HG02642 (cell line): ENCODE results near the gene NONO.
"Not testable (repeated sequence)": the region's sequence is repeated elsewhere in the genome, so short reads cannot be mapped to it uniquely, and the experiment has no call there.

Experiments used
- ATAC-seq: cut with Tn5 transposase; IDR thresholded peaks from one replicate; pipeline ENCODE4 v1.9.1; 2021; ENCODE audit warnings: mild to moderate bottlenecking; ENCODE audit not compliant: unreplicated experiment, poor library complexity

The NONO gene, protein sequence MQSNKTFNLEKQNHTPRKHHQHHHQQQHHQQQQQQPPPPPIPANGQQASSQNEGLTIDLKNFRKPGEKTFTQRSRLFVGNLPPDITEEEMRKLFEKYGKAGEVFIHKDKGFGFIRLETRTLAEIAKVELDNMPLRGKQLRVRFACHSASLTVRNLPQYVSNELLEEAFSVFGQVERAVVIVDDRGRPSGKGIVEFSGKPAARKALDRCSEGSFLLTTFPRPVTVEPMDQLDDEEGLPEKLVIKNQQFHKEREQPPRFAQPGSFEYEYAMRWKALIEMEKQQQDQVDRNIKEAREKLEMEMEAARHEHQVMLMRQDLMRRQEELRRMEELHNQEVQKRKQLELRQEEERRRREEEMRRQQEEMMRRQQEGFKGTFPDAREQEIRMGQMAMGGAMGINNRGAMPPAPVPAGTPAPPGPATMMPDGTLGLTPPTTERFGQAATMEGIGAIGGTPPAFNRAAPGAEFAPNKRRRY

DNA sequence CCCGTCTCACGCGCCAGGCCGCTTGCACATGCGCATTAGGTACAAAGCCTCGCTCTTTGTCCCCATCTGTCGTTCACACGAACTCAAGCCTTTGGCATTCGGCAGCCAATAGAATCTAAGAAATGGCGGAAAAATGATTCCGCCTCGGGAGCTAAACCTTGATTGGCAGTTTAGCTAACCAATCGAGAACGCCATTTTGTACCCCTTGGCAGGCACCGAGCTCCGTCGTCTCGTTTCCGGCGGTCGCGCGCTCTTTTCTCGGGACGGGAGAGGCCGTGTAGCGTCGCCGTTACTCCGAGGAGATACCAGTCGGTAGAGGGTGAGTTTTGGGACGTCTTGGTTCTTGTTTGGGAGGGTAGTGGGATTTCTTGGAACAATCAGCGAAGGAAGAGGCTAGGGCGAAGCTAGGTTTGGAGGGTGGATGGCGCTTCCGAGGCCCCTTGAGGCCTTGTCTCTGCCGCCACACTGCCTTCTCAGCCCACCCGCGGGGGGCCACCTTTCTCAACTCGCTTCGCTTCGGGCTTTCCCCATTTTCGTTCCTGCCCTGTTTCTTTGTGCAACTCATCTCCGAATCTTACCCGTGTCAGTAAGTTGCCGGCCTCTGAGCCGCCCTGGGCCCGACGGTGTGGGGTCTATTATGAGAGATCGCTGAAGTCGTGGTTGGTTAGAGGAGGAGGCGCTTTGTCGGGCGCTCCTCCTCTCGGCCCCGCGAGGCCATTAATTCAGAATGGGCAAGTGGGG lies at the start of gene NONO:
Gene NONO, plus strand, starts transcription at position 233 of the 741 bp plus-strand sequence. CDS start 7,003 bp downstream, outside the sequence.
- ATAC-seq: peak; percentile 92

DNA sequence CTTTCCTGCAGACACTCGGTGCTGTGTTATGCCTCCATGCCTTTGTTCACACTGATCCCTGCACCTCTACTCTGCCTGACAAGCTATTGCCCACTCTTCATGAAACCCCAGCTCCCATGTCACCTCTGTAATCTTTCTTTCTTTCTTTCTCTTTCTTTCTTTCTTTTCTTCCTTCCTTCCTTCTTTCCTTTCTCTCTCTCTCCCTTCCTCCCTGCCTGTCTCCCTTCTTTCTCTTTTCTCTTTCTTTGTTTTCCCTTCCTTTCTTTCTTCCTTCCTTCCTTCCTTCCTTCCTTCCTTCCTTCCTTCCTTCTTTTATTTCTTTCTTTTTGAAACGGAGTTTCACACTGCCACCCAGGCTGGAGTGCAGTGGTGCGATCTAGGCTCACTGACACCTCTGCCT lies 48.0 kb upstream of the NONO start:
- no peak for ATAC-seq

DNA sequence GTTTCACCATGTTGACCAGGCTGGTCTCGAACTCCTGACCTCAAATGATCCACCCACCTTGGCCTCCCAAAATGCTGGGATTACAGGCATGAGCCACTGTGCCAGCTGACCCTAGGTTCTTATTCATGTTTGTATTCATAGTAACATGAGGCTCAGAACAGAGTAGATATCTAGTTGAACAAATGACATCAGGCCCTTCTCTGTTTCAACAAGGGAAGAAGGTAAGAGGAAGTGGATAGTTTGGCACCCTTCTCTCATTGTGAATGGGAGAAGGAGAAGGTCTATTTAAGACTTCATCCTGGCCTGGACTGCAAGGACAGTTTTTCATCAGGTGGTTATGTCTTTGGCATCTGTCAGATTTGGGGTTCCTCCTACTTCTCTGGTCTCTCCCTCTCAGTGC lies 46.6 kb upstream of the NONO start:
- ATAC-seq: no peak

DNA sequence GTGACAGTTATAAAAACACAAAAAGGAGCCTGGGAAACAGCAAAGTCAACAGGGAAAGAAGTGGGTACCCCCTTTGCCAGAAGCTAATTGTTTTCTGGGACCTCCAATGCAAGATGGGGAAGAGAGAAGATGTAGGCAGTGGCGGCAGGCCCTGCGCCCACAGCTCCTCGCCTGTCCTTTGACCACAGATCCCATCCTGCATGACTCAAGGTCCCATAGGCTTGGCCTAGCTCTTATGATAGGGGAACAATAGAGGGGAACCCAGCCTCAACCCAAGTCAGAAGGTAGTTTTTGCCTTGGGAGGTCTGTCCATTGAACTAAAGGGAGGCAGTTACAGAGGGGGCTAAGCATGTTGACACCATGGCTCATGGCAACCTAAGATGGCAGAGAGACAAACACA lies 43.7 kb upstream of the NONO start:
- no peak for ATAC-seq

GRCh38 chrX:71241301-71241700 lies 42.1 kb upstream of the NONO start:
- no peak for ATAC-seq

DNA sequence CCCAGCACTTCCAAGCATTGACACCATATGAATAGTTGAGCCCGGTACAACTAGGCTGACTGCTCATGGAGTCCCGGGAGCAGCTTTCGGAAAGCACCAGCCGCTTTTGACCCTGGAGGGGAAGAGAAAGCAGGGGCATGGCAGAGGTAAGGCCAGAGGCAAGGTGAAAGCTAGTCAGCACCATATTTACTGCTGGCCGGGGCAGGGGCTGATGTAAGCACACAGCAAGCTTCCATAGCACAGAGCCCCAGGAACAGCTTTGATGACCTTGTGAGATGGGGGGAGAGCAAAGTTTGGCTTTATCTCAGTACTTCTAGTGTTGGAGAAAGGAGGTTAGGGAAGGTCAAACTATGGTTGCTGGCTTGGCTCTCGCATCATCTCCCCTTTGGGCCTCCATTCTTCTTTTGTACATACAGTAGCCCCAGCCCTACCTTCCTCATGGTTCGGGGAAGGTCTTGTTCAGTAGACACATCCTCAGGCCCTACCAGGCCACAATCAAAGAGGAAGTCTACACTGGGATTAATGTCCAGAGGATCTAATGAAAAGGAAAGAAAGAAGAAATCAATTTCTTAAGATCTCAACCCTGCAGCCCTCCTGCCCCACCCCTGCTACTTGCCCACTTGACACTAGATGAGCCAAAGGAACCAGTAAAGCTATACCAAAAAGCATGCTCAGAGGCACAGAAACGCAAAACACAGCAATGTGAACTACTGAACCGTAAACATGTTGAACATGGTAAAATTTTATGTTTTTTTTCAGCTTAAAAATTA lies 38.9 kb upstream of the NONO start:
- no peak for ATAC-seq

DNA sequence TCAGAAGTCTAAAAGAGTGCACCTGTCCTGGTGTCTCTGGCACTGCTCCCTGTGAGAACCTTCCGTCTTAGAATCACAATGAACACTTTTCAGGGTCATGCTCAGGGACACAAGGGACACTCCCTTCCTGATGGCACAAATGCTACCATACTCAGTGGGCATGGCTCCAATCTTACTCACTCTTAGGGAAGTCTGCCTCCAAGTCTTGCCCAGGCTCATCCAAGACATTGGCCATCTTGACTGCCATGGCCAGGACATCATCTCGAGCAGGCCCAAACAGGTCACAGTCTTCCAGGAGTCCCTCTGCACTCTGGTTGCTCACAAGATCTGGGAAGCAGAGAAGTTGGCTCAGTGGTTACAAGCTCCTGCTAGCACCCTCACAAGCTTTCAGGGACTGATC lies 38.3 kb upstream of the NONO start:
- no peak for ATAC-seq

GRCh38 chrX:71250841-71251240 lies 32.6 kb upstream of the NONO start:
- no peak for ATAC-seq

DNA sequence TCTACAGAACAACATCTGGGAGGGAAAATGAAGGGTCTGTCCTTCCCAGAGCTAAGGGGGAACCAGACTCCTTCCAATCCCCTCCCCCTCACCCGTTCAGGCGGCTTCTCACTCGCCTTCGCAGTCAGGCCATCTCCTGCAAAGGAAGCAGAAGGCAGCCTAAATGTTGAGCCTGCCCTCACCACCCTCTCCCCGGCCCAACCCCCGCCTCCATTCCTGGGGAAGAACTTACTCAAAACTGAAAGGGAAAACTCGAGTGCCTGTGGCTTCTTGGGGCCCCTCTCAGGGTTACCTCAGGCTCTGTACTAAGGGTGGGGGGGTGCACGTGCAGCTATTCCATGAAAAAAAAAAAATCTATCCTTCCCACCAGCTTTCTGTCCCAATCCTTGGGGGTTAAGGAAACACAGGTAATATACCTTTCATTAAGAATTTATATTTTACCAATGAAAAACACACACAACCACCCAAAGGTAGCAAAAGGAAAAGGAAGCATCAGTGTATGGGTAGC lies 31.9 kb upstream of the NONO start:
- ATAC-seq: no peak

GRCh38 chrX:71252221-71252620 lies 31.2 kb upstream of the NONO start:
- ATAC-seq: no peak

DNA sequence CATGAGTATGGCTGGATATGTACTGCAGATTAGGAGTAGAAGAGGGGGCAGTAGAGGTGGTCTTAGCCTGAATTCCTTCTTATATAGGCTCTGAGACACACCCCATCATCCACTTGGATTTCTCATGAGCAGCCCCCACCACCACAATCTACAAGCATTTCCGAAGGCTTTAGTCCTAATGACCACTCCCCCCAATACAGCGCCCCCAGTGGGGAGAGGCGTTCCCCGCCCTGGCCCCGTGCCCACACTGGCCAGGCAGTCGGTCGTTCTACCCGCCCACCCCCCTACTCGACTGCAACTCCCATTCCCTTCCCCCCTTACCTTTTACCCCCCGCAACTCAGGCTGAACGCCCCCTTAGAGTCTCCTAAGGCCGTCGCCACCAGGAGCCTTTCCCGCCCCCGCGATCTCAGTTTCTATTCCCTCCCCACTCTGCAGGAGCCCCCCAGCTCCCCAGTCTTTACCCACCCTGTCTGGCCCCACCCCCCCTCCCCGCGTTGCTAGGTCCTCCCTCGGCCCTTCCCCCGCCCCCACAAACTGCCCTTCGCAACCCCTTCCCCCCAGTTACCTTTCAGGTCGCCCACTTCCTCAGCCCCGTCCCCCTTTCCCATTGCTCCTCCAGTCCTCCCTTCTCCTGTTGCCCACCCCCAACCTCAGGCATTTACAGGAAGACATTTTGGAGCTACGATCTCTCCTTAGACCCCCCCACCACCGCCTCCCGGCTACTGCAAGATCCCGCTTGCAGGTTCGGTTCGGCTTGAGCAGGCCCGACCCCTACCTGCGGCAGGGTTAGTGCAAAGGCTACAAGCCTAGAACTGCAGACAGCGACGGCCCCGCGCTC lies 30.0 kb upstream of the NONO start:
- ATAC-seq: no peak

DNA sequence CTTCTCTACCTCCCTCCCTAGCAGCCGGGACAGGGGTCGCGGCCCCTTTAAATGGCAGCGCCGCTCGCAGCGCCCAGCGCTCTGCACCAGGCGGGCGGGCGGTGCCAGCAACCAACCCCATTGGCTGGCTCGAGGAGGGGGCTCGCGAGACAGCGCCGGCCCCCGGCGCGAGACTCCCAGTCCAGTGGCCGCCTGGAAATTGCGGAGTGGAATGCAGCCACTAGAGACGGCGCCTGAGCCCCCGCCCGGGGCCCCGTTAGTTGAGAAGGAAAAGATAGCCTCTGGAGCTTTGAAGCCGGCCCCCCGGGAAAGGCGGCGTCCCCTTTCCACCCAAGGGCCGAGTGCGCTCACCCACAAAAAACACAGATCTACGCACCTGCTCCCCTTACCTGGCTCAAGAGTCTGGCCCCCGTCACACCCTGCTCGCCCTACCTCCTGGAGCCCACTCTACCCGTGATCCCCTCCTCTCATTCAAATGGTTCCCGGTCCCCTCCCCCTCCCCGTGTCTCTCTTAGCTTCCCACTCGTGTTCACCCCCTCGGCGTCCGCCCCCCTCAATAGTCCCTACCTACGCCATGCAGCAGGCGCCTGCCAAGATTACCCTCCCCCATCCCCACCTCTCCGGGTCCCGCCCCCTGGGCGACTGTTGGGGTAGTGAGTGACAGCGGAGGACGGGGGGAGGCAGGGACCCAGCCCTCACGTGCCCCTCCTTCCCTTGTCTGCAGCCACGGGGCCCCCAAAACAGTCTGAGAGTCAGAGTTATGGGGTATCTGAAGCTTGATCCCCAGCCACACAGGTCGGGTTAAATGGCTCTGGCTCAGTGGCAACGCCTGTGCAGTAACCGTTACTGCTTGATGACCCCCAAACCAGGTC lies 29.1 kb upstream of the NONO start, which contains the start of gene ZMYM3:
Gene ZMYM3, minus strand, starts transcription at position 49 of the 872 bp plus-strand sequence. CDS start 885 bp downstream, outside the sequence.
- peak; percentile 86 for ATAC-seq

GRCh38 chrX:71256051-71256450 lies 27.4 kb upstream of the NONO start:
- no peak for ATAC-seq

DNA sequence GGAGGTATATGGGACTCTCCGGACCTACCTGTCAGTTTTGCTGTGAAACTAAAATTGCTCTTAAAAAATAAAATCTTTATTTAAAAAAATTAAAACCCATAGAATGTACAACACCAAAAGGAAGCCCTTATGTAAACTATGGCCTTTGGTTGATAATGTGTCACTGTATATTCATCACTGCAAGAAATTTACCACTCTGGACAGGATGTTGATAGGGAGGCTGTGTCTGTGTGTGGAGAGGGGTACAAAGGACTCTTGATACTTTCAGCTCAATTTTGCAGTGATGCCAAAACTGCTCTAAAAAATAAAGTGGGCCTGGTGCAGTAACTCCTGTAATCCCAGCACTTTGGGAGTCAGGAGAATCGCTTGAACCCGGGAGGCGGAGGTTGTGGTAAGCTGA lies 26.6 kb upstream of the NONO start:
- ATAC-seq: no peak

DNA sequence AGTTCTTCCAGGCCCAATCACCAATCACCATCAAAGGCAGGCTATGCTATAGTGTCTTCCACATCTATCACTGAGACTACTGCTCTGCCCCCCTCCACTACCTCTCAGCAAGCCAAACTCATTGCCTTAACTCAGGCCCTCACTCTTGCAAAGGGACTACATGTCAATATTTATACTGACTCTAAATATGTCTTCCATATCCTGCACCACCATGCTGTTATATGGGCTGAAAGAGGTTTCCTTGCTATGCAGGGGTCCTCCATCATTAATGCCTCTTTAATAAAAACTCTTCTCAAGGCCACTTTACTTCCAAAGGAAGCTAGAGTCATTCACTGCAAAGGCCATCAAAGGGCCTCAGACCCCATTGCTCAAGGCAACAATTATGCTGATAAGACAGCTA lies 14.8 kb upstream of the NONO start:
- ATAC-seq: not testable (repeated sequence)

GRCh38 chrX:71269801-71270395 lies 13.5 kb upstream of the NONO start:
- no peak for ATAC-seq

DNA sequence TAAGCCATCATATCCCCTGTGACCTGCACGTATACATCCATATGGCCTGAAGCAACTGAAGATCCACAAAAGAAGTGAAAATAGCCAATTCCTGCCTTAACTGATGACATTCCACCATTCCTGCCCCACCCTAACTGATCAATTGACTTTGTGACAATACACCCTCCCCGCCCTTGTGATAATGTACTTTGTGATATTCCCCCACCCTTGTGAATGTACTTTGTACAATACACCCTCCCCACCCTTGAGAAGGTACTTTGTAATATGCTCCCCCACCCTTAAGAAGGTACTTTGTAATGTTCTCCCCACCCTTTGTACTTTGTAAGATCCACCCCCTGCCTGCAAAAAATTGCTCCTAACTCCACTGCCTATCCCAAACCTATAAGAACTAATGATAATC lies 11.1 kb upstream of the NONO start:
- ATAC-seq: not testable (repeated sequence)

DNA sequence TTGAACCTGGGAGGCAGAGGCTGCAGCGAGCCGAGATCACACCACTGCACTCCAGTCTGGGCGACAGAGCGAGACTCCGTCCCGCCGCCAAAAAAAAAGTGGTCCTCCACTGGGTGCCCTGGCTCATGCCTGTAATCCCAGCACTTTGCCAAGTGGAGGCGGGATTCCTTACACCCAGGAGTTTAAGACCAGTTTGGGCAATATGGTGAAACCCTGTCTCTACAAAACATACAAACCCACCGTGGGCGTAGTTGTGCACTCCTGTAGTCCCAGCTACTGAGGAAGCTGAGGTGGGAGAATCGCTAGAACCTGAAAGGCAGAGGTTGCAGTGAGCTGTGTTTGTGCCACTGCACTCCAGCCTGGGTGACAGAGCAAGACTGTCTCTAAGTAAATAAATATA lies 2.1 kb upstream of the NONO start:
- ATAC-seq: not testable (repeated sequence)
